HCT116 (cell line): ENCODE measurements around the gene GNAI2. TPM values are rescaled to one million over a fixed set of nuclear protein-coding genes. Genes with fewer than 3 reads are reported as not detected.

Source experiments
- ATAC-seq: fragments of 200-7000 bp; cut with Tn5 transposase; 2 replicates; pipeline ENCODE4 v1.9.1; 2020; ENCODE audit warnings: mild to moderate bottlenecking, moderate library complexity
- BruUV-seq: library from RNA; stranded (reverse); fragments of 400-500 nt; replicated peaks from 2 replicates; lab custom pipeline; 2021; lab: Mats Ljungman, UMichigan
- CTCF ChIA-PET: fragments of 300-600 bp; sonication (Branson Sonifier 250); formaldehyde crosslinking; loops from one replicate; lab custom pipeline; 2021; ENCODE audit warnings: antibody characterized with exemption; lab: Charles Lee
- POLR2A ChIA-PET: fragments of 300-600, 350-600 bp; sonication (Branson Sonifier 250); formaldehyde crosslinking; loops from one replicate; lab custom pipeline; 2021; ENCODE audit warnings: antibody characterized with exemption; lab: Charles Lee
- RAD21 ChIA-PET, 2 experiments: fragments of 300-600 bp; sonication (Branson Sonifier 250); formaldehyde crosslinking; loops; one replicate each; lab custom pipeline; 2023; ENCODE audit warnings: low total read pairs in 2 of 2; ENCODE audit not compliant: uncharacterized antibody in 2 of 2, unreplicated experiment in 2 of 2, low non-redundant PET in 1 of 2; lab: Charles Lee
- DNase-seq: peaks from one replicate; pipeline ENCODE4 v3.0.0-alpha.2; 2010; ENCODE audit warnings: low read depth, low spot score
- H2AFZ ChIP-seq: fragments of 200-600 bp; shearing (Covaris generic), sonication (generic); 2 replicates; pipeline ENCODE4 v1.6.1; 2017; ENCODE audit warnings: low read depth, mixed run types, mixed read lengths, antibody characterized with exemption, low read length; ENCODE audit not compliant: poor library complexity, severe bottlenecking
- H3K27ac ChIP-seq: 2 replicates; pipeline ENCODE4 v1.5.1; 2012; ENCODE audit warnings: low read depth, low read length
- H3K27me3 ChIP-seq: fragments of 200-600 bp; sonication (generic); 2 replicates; pipeline ENCODE4 v1.6.1; 2016; ENCODE audit warnings: mixed run types, low read length, mixed read lengths; ENCODE audit not compliant: insufficient read depth
- H3K36me3 ChIP-seq, 2 experiments: fragments of 200-500 bp in 1 of 2; fragments of 200-600 bp in 1 of 2; sonication (Bioruptor generic) in 1 of 2; sonication (generic) in 1 of 2; 2 replicates each; pipeline versions ENCODE4 v1.5.1 to v1.6.1; 2014 to 2016; ENCODE audit warnings: low read length in 2 of 2, inconsistent platforms in 1 of 2, mixed read lengths in 1 of 2, mixed run types in 1 of 2; ENCODE audit not compliant: insufficient read depth in 2 of 2, control insufficient read depth in 1 of 2
- H3K4me1 ChIP-seq, 2 experiments: fragments of 200-600 bp in 1 of 2; sonication (generic) in 1 of 2; 2 replicates each; pipeline versions ENCODE4 v1.5.1 to v1.6.1; 2012 to 2017; ENCODE audit warnings: low read length in 2 of 2, inconsistent platforms in 1 of 2, mild to moderate bottlenecking in 1 of 2, mixed read lengths in 1 of 2, mixed run types in 1 of 2, moderate library complexity in 1 of 2; ENCODE audit not compliant: insufficient read depth in 2 of 2, control insufficient read depth in 1 of 2
- H3K4me2 ChIP-seq: fragments of 200-600 bp; sonication (generic); 2 replicates; pipeline ENCODE4 v1.6.1; 2017; ENCODE audit warnings: mixed run types, low read length, mixed read lengths
- H3K4me3 ChIP-seq, 2 experiments: fragments of 200-600 bp in 1 of 2; sonication (generic) in 1 of 2; replicated peaks in 1 of 2; 2 replicates each; pipeline ENCODE4 v1.5.1; 2011 to 2016; ENCODE audit warnings: low read length in 2 of 2, control low read depth in 1 of 2, low read depth in 1 of 2, mild to moderate bottlenecking in 1 of 2, mixed read lengths in 1 of 2, mixed run types in 1 of 2
- H3K79me2 ChIP-seq: fragments of 200-600 bp; sonication (generic); 2 replicates; pipeline ENCODE4 v1.6.1; 2017; ENCODE audit warnings: mild to moderate bottlenecking, mixed run types, low read length, moderate library complexity, mixed read lengths; ENCODE audit not compliant: insufficient read depth
- H3K9ac ChIP-seq: fragments of 200-600 bp; sonication (generic); 2 replicates; pipeline ENCODE4 v1.6.1; 2016; ENCODE audit warnings: low read length, mixed read lengths
- H3K9me2 ChIP-seq: fragments of 200-600 bp; sonication (generic), shearing (Covaris generic); 2 replicates; pipeline ENCODE4 v1.6.1; 2017; ENCODE audit warnings: mixed run types, mild to moderate bottlenecking, moderate library complexity; ENCODE audit not compliant: insufficient read depth
- H3K9me3 ChIP-seq, 2 experiments: fragments of 200-500 bp in 1 of 2; fragments of 200-600 bp in 1 of 2; sonication (Bioruptor generic) in 1 of 2; sonication (generic) in 1 of 2; 2 replicates each; pipeline ENCODE4 v1.6.1; 2014 to 2017; ENCODE audit warnings: low read length in 2 of 2, mixed read lengths in 2 of 2, inconsistent platforms in 1 of 2, low read depth in 1 of 2, mild to moderate bottlenecking in 1 of 2, mixed run types in 1 of 2, moderate library complexity in 1 of 2; ENCODE audit not compliant: control insufficient read depth in 1 of 2, insufficient read depth in 1 of 2
- H4K20me1 ChIP-seq: fragments of 200-600 bp; sonication (generic), shearing (Covaris generic); 2 replicates; pipeline ENCODE4 v1.6.1; 2017; ENCODE audit warnings: mixed run types, mild to moderate bottlenecking, moderate library complexity; ENCODE audit not compliant: insufficient read depth
- CBX3 ChIP-seq: IDR thresholded peaks from 2 replicates; pipeline ENCODE4 v1.6.1; 2012; ENCODE audit warnings: low read depth
- EZH2 ChIP-seq: fragments of 200-600 bp; sonication (generic); IDR thresholded peaks from 2 replicates; pipeline ENCODE4 v1.6.1; 2017; ENCODE audit warnings: antibody characterized with exemption, mixed run types
- EZH2phosphoT487 ChIP-seq: fragments of 200-600 bp; IDR thresholded peaks from 2 replicates; pipeline ENCODE4 v1.6.1; 2018; ENCODE audit warnings: antibody characterized with exemption, borderline replicate concordance
- JUND ChIP-seq: IDR thresholded peaks from 2 replicates; pipeline ENCODE4 v1.6.1; 2012
- POLR2AphosphoS5 ChIP-seq: IDR thresholded peaks from 2 replicates; pipeline ENCODE4 v1.6.1; 2011; ENCODE audit warnings: mild to moderate bottlenecking, low read depth, low read length, moderate library complexity
- RAD21 ChIP-seq: IDR thresholded peaks from 2 replicates; pipeline ENCODE4 v1.6.1; 2012; ENCODE audit warnings: low read depth, mild to moderate bottlenecking
- SRF ChIP-seq: IDR thresholded peaks from 2 replicates; pipeline ENCODE4 v1.6.1; 2012; ENCODE audit warnings: low read depth
- TCF7L2 ChIP-seq: IDR thresholded peaks from 2 replicates; pipeline ENCODE4 v1.7.0; 2011; ENCODE audit warnings: borderline replicate concordance, inconsistent platforms; ENCODE audit not compliant: insufficient read depth, insufficient read length; ENCODE audit errors: extremely low read depth
- YY1 ChIP-seq: IDR thresholded peaks from 2 replicates; pipeline ENCODE4 v1.6.1; 2011; ENCODE audit warnings: low read length, low read depth, moderate library complexity, mild to moderate bottlenecking; ENCODE audit not compliant: insufficient replicate concordance; ENCODE audit errors: extremely low read depth
- intact Hi-C: fragments of 100-400 bp; cut with micrococcal nuclease; formaldehyde crosslinking; loops from 2 replicates; pipeline ENCODE4 v1.10.0; 2022
- total RNA-seq: library from RNA; stranded (reverse); gene quantifications from one replicate; pipeline ENCODE4 v1.2.1, GENCODE V29; 2021; ENCODE audit not compliant: unreplicated experiment
- TF ChIP-seq, protein P1 (sequence below): IDR thresholded peaks from 2 replicates; pipeline ENCODE4 v1.6.1; 2012; ENCODE audit warnings: low read depth
- TF ChIP-seq, protein P2 (sequence below): IDR thresholded peaks from 2 replicates; pipeline ENCODE4 v1.6.1; 2012

Gene GNAI2
- total RNA-seq, 1 experiment from 2014 or later: 170 TPM

DNA sequence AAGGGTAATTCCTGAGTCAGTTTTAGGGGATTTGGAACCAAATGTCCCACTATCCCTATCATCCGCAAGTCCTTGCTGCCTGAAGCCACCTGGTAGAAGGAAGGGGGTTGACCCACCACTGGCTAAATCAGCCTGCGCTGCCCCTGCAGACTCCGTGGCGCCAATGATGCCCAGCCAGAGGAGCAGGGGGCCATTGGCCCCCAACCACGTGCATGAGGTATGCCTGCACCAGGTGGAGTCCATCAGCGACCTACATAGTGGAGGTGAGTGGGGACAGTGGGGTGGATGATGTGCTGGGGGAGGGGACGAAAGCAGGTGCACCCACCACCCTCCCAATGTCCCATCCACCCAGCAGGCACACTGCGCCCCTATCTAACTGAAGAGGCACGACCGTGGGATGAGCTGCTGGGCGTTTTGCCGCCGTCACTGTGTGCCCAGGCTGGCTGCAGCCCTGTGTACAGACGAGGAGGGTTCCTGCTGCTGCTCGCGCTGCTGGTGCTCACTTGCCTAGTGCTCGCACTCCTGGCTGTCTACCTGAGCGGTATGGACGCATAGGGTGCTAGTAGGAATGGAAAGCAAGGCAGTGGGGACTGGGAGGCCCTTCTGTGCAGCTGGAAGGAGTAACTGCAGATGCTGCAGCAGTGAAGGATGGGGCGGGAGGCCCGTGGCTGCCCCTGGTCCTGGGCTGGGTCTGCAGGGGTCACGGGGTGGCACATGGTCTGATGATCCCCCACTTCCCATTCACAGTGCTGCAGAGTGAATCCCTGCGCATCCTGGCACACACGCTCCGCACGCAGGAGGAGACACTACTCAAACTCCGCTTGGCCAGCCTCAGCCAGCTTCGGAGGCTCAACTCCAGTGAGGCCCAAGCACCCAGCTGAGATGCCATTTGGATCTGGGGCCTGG is 50.6 kb downstream of the GNAI2 start:
- ChIA-PET RAD21 (no interaction called here), POLR2A (no interaction called here), CTCF (no interaction called here)
- Histone ChIP-seq H2AFZ (no peak overlapping the region), H3K27ac (no peak overlapping the region), H3K4me1 (peaks cover 6 to 7% of the 10 kb centered on the region in 2 experiments; a peak in 3 of 4 replicates), H3K79me2 (peaks cover 36% of the 10 kb centered on the region), H3K9me3 (no peaks in the 10 kb centered on the region), H3K9ac (no peak overlapping the region), H4K20me1 (no peaks in the 10 kb centered on the region), H3K27me3 (no peaks in the 10 kb centered on the region), H3K4me3 (no peak overlapping the region), H3K36me3 (peaks cover 23 to 45% of the 10 kb centered on the region in 2 experiments), H3K4me2 (no peak overlapping the region), H3K9me2 (no peaks in the 10 kb centered on the region)
- BruUV-seq: no TSS peak
- ATAC-seq (no peak), DNase-seq (no peak)
- intact Hi-C loops: no loop called here
- TF ChIP-seq POLR2AphosphoS5: 0 out of 2 replicates have a peak, but pooled peaks have one; percentile 18
- TF ChIP-seq YY1: no peak

DNA sequence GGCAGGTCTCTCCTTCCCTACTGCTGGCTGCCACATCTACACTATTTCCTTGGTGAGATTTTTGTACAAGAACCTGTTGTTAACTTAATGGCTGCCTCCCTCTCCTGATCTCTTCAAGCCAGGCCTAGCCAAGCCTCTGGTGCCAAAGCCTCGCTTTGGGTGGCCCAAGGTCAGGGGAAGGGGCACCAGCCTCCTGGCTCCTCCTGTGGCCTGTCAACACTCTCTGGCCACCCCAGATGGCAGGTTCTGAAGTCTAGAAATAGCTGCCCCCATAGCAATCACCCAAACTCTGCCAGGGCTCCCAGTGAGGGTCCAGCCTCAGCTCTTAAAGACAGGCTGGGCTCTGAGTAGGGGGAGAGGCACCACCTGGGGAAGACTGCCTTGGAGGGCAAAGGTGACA is 51.3 kb downstream of the GNAI2 start:
- TF ChIP-seq JUND: no peak
- TF ChIP-seq RAD21: no peak
- no peak for TF ChIP-seq TCF7L2
- TF ChIP-seq POLR2AphosphoS5: no peak
- TF ChIP-seq EZH2phosphoT487: no peak
- no peak for TF ChIP-seq SRF
- TF ChIP-seq CBX3: no peak
- no peak for TF ChIP-seq EZH2
- TF ChIP-seq, protein P1, sequence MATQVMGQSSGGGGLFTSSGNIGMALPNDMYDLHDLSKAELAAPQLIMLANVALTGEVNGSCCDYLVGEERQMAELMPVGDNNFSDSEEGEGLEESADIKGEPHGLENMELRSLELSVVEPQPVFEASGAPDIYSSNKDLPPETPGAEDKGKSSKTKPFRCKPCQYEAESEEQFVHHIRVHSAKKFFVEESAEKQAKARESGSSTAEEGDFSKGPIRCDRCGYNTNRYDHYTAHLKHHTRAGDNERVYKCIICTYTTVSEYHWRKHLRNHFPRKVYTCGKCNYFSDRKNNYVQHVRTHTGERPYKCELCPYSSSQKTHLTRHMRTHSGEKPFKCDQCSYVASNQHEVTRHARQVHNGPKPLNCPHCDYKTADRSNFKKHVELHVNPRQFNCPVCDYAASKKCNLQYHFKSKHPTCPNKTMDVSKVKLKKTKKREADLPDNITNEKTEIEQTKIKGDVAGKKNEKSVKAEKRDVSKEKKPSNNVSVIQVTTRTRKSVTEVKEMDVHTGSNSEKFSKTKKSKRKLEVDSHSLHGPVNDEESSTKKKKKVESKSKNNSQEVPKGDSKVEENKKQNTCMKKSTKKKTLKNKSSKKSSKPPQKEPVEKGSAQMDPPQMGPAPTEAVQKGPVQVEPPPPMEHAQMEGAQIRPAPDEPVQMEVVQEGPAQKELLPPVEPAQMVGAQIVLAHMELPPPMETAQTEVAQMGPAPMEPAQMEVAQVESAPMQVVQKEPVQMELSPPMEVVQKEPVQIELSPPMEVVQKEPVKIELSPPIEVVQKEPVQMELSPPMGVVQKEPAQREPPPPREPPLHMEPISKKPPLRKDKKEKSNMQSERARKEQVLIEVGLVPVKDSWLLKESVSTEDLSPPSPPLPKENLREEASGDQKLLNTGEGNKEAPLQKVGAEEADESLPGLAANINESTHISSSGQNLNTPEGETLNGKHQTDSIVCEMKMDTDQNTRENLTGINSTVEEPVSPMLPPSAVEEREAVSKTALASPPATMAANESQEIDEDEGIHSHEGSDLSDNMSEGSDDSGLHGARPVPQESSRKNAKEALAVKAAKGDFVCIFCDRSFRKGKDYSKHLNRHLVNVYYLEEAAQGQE: no peak
- TF ChIP-seq, protein P2, sequence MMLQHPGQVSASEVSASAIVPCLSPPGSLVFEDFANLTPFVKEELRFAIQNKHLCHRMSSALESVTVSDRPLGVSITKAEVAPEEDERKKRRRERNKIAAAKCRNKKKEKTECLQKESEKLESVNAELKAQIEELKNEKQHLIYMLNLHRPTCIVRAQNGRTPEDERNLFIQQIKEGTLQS: no peak
- POLR2A ChIA-PET: no interaction called here

More for the DNA sequence above, 51.3 kb downstream of the GNAI2 start:
- no peak overlapping the region for H2AFZ ChIP-seq
- H3K4me2 ChIP-seq: no peak overlapping the region
- H3K4me3 ChIP-seq: no peak overlapping the region
- H3K4me1 ChIP-seq: peaks cover 6 to 7% of the 10 kb centered on the region in 2 experiments; a peak in 3 of 4 replicates
- no peak for DNase-seq
- ChIA-PET CTCF (no interaction called here), RAD21 (no interaction called here)
- no peaks in the 10 kb centered on the region for H3K27me3 ChIP-seq
- intact Hi-C loops: no loop called here
- peaks cover 23 to 45% of the 10 kb centered on the region in 2 experiments for H3K36me3 ChIP-seq
- no TSS peak for BruUV-seq
- H3K27ac ChIP-seq: no peak overlapping the region
- no peaks in the 10 kb centered on the region for H3K9me2 ChIP-seq
- H3K9me3 ChIP-seq: no peaks in the 10 kb centered on the region
- no peak for ATAC-seq
- peaks cover 42% of the 10 kb centered on the region for H3K79me2 ChIP-seq
- H3K9ac ChIP-seq: no peak overlapping the region
- H4K20me1 ChIP-seq: no peaks in the 10 kb centered on the region
